Ascending aorta (tissue), 2 donors: ENCODE data around the gene AOPEP. TPM values are rescaled to one million over a fixed set of nuclear protein-coding genes. Genes with fewer than 3 reads are reported as not detected.

Experiments
- DNase-seq, 2 donors: peaks; one replicate each; pipeline ENCODE4 v3.0.0-alpha.2; 2019; ENCODE audit warnings: low spot score in 2 of 2
- H3K27ac ChIP-seq, 2 donors: fragments of 200-600 bp; sonication (generic); one replicate each; pipeline ENCODE4 v1.5.1; 2016 to 2017; ENCODE audit warnings: mild to moderate bottlenecking in 1 of 2
- H3K27me3 ChIP-seq: fragments of 200-600 bp; sonication (generic); one replicate; pipeline ENCODE4 v1.5.1; 2017
- H3K36me3 ChIP-seq, 2 donors: fragments of 200-600 bp; sonication (generic); one replicate each; pipeline ENCODE4 v1.5.1; 2016
- H3K4me1 ChIP-seq, 2 donors: fragments of 200-600 bp; sonication (generic); one replicate each; pipeline ENCODE4 v1.5.1; 2016 to 2017; ENCODE audit warnings: mild to moderate bottlenecking in 1 of 2
- H3K4me3 ChIP-seq, 2 donors: fragments of 200-600 bp; sonication (generic); one replicate each; pipeline ENCODE4 v1.5.1; 2016 to 2017; ENCODE audit warnings: mild to moderate bottlenecking in 1 of 2
- H3K9me3 ChIP-seq, 2 donors: fragments of 200-600 bp; sonication (generic); one replicate each; pipeline ENCODE4 v1.5.1; 2016
- intact Hi-C: fragments of 100-400 bp; cut with DNase I; formaldehyde crosslinking; loops from one replicate; pipeline ENCODE4 v1.15.1; 2023
- total RNA-seq: library from RNA; depleted of rRNA; stranded (reverse); fragments of >200 nt; gene quantifications from one replicate; pipeline ENCODE4 v1.1.0, GENCODE V29; 2016
- TF ChIP-seq, protein P1 (sequence below), 3 experiments: fragments of 200-600 bp in 2 of 3; fragments of 450-650 bp in 1 of 3; sonication (generic) in 2 of 3; IDR thresholded peaks; one replicate each; pipeline ENCODE4 v1.5.1; 2016 to 2019; ENCODE audit warnings: antibody characterized with exemption in 3 of 3, mild to moderate bottlenecking in 1 of 3, moderate library complexity in 1 of 3

The AOPEP gene
- total RNA-seq, 1 donor from 2014 or later = 333 TPM

DNA sequence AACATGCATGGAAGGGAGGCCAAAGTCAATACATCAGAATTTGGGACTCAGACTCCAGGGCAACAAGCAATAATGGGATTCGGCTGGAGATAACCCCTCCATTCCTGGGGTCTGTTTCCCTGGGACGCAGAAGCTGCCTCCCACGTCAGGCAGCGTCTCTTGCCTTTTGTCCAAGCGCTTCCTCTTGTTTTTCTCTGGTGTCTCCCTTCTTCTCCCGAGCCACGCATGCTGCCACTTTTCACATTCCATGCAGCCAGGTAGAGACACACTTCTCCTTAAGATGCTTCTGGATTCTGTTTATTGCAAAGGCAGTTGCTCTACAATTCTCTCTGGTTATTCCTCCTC is 267.3 kb downstream of the AOPEP start:
- Histone ChIP-seq H3K9me3 (no peaks in the 10 kb centered on the region), H3K36me3 (peaks cover 0 to 8% of the 10 kb centered on the region in 2 donors), H3K4me3 (peak overlapping the region in 1 of 2 donors; percentile 28), H3K4me1 (peaks cover 2 to 36% of the 10 kb centered on the region in 2 donors), H3K27me3 (no peaks in the 10 kb centered on the region), H3K27ac (peak overlapping the region; percentile 83 to 100)
- intact Hi-C loops = loop anchor here (2.0 kb wide), 1 partner anchor 71 kb away; no protein-coding TSS in a partner anchor
- DNase-seq = no peak
- TF ChIP-seq, protein P1, sequence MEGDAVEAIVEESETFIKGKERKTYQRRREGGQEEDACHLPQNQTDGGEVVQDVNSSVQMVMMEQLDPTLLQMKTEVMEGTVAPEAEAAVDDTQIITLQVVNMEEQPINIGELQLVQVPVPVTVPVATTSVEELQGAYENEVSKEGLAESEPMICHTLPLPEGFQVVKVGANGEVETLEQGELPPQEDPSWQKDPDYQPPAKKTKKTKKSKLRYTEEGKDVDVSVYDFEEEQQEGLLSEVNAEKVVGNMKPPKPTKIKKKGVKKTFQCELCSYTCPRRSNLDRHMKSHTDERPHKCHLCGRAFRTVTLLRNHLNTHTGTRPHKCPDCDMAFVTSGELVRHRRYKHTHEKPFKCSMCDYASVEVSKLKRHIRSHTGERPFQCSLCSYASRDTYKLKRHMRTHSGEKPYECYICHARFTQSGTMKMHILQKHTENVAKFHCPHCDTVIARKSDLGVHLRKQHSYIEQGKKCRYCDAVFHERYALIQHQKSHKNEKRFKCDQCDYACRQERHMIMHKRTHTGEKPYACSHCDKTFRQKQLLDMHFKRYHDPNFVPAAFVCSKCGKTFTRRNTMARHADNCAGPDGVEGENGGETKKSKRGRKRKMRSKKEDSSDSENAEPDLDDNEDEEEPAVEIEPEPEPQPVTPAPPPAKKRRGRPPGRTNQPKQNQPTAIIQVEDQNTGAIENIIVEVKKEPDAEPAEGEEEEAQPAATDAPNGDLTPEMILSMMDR (IDR thresholded peaks at IDR 0.05) = no peak

DNA sequence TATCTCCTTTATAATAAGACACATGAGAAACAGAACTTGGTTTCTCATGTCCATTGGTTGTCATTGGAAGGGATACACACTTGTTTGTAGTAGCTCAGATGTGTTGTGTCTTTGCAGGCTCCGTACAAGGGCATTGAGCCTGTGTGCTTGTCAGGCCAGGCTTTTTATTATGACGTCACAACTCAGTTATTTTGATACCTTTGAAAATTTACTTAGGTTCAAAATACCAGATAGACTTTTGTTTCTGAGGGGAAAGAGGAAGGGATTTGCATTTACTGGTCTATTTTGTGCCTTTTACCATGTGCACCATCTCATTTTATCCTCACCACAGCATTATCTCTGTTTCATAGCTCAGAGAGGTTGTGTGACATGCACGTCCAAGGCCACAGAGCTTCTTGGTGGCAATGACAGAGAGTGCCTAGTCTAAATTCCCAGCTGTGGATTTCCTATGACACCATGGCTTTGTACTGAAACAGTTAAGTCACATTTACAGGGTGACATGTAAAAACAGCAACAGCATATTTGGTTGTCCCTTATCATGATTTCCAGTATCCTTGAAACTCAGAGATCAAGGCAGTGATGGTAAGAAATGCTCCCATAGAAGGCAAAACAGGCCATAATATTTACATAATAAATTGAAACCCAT is 268.7 kb downstream of the AOPEP start:
- TF ChIP-seq, protein P1 (IDR thresholded peaks at IDR 0.05) = no peak
- peak overlapping the region; percentile 83 to 100 for H3K27ac ChIP-seq
- DNase-seq = no peak
- intact Hi-C loops = loop anchor here (2.0 kb wide), 1 partner anchor 72 kb away; no protein-coding TSS in a partner anchor
- H3K27me3 ChIP-seq = no peaks in the 10 kb centered on the region
- no peaks in the 10 kb centered on the region for H3K9me3 ChIP-seq
- peak overlapping the region in 1 of 2 donors; percentile 10 for H3K4me3 ChIP-seq
- H3K4me1 ChIP-seq = peaks cover 2 to 45% of the 10 kb centered on the region in 2 donors
- peaks cover 0 to 6% of the 10 kb centered on the region in 2 donors for H3K36me3 ChIP-seq

DNA sequence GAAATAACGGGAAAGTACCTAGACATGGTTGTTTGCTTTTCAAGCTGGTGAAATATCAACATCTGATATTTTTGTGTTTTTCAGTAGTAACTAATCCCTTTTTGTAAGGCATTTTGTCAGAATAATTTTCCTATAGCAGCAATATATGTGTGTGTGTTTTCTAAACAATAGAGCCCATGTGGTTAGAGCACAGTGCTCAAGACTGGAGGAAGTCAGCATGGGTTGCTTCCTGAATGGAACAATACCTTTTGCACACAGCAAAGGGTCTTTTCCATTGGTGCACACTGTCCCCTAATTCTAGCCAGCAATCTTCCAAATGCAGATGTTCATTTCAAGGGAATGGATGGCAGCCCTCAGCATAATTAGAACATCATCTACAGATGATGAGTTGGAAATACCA is 270.1 kb downstream of the AOPEP start:
- intact Hi-C loops = loop anchor here (2.0 kb wide), 1 partner anchor 44 kb away; no protein-coding TSS in a partner anchor
- DNase-seq = no peak
- no peak overlapping the region for H3K4me3 ChIP-seq
- TF ChIP-seq, protein P1 (IDR thresholded peaks at IDR 0.05) = no peak
- peak overlapping the region; percentile 83 to 100 for H3K27ac ChIP-seq
- no peaks in the 10 kb centered on the region for H3K36me3 ChIP-seq
- H3K4me1 ChIP-seq = peaks cover 2 to 53% of the 10 kb centered on the region in 2 donors
- H3K9me3 ChIP-seq = no peaks in the 10 kb centered on the region
- H3K27me3 ChIP-seq = no peaks in the 10 kb centered on the region

DNA sequence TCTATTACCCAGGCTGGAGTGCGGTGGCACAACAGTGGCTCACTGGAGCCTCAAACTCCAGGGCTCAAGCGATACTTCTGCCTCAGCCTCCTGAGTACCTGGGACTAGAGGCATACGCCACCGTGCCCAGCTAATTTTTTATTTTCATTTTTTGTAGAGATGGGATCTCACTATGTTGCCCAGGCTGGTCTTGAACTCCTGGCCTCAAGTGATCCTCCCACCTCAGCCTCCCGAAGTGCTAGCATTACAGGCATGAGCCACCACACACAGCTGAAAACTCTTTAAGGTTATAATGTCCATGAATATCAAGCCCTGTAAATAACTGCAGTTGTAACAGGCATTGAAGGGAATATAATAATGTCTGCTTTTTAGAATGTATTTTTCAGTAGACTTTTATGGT is 271.2 kb downstream of the AOPEP start:
- peaks cover 2 to 55% of the 10 kb centered on the region in 2 donors for H3K4me1 ChIP-seq
- no peaks in the 10 kb centered on the region for H3K9me3 ChIP-seq
- H3K36me3 ChIP-seq = no peaks in the 10 kb centered on the region
- intact Hi-C loops = loop anchor here (2.0 kb wide), 1 partner anchor 45 kb away; no protein-coding TSS in a partner anchor
- H3K27me3 ChIP-seq = no peaks in the 10 kb centered on the region
- no peak for DNase-seq
- H3K27ac ChIP-seq = peak overlapping the region; percentile 83 to 100
- no peak overlapping the region for H3K4me3 ChIP-seq
- TF ChIP-seq, protein P1 (IDR thresholded peaks at IDR 0.05) = no peak

DNA sequence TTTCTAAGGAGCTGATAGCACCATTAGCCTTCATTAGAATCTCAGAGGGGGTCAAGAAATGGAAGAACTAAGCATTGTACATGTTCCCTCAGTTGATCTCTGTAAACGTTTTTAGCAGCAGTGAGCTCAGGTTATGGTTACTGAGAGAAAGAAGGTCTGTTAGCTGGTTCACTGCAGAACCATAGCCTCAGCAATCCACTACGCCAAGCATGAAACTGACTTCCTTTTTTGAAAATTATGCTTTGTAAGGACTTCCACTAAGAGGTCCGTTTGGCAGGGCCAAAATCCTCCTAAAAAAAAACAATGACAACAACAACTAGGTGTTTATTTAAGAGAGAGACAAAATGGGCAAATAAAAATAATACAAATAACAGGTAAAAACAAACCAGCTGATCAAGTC is 273.3 kb downstream of the AOPEP start:
- intact Hi-C loops = loop anchor here (5.0 to 10.0 kb wide), 2 partner anchors 95 to 193 kb away; no protein-coding TSS in a partner anchor
- H3K4me1 ChIP-seq = peaks cover 0 to 42% of the 10 kb centered on the region in 2 donors

More for the DNA sequence above, 273.3 kb downstream of the AOPEP start:
- Histone ChIP-seq H3K36me3 (no peaks in the 10 kb centered on the region), H3K4me3 (no peak overlapping the region), H3K27me3 (no peaks in the 10 kb centered on the region), H3K27ac (peak overlapping the region; percentile 99 to 100), H3K9me3 (no peaks in the 10 kb centered on the region)
- TF ChIP-seq, protein P1 (IDR thresholded peaks at IDR 0.05) = no peak
- no peak for DNase-seq
